HG02884 (cell line): ENCODE data around the gene DEDD.

Source experiments
- ATAC-seq: cut with Tn5 transposase; IDR thresholded peaks from one replicate; pipeline ENCODE4 v1.9.1; 2021; ENCODE audit warnings: mild to moderate bottlenecking, moderate library complexity; ENCODE audit not compliant: unreplicated experiment

The DEDD gene

DNA sequence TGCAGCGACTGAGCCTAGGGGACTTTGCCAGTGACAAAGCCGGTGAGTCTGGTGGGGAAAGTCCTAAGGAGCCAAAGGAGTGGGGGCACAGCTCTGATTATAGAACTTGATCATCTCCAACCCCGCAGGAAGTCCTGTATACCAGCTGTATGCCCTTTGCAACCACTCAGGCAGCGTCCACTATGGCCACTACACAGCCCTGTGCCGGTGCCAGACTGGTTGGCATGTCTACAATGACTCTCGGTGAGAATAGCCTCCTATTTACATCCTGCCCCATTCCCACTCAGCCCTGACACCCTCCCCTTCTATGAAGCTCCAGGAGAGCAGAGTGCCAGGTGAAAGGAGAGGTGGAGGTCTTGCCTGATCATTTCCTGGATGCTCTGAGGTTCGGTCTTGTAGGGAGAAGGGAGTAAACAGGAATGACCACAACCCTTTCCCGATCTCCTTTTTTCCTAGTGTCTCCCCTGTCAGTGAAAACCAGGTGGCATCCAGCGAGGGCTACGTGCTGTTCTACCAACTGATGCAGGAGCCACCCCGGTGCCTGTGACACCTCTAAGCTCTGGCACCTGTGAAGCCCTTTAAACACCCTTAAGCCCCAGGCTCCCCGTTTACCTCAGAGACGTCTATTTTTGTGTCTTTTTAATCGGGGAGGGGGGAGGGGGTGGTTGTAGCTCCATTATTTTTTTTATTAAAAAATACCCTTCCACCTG is 32.6 kb upstream of the DEDD start:
- ATAC-seq: no peak

GRCh38 chr1:161163793-161164192 is 31.3 kb upstream of the DEDD start:
- no peak for ATAC-seq

GRCh38 chr1:161162806-161163205 is 30.3 kb upstream of the DEDD start:
- ATAC-seq: no peak

GRCh38 chr1:161162052-161162451 is 29.6 kb upstream of the DEDD start:
- no peak for ATAC-seq

DNA sequence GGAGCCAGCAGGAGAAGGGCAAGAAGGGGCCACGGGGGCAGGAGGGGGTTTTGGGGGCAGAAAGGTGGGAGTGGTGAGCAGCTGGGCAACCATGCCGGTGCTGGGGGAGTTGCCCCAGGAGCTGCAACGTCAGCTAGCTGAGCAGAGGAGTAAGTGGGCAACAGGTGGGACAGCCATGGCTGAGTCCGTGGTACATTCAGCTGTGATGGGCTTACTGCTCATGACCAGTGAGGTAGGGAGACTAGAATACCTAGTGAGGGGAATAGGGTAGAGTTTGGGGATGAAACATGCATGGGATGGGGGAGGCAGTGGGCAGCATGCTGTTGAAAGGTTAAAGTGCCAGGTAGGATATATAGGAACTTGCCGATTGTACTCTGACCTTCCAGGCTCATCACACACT is 29.2 kb upstream of the DEDD start:
- ATAC-seq: no peak

DNA sequence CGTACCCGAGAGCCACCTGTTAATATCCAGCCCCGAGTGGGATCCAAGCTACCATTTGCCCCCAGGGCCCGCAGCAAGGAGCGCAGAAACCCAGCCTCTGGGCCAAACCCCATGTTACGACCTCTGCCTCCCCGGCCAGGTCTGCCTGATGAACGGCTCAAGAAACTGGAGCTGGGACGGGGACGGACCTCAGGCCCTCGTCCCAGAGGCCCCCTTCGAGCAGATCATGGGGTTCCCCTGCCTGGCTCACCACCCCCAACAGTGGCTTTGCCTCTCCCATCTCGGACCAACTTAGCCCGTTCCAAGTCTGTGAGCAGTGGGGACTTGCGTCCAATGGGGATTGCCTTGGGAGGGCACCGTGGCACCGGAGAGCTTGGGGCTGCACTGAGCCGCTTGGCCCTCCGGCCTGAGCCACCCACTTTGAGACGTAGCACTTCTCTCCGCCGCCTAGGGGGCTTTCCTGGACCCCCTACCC is 28.2 kb upstream of the DEDD start:
- no peak for ATAC-seq

DNA sequence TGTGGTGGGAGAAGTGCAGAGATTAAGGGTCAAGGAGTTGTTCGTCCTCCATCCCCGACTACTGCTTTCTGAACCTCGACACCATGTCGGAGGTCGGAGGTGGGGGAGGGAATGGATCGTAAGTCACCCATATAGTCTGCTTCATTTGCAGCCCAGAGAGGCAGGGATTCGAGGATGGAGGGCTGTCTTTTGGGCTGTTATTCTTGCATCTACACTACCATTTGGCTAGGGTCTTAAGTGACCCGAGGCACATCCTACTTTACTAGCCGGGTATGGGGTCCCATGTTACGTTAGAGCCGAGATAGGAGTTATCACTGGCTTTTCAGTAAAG is 27.4 kb upstream of the DEDD start:
- no peak for ATAC-seq

- peak; percentile 92 for ATAC-seq
These were observed 26.8 kb upstream of the DEDD start, which contains the start of gene USP21 for GRCh38 chr1:161159087-161159912. Gene USP21 (plus strand): TSS chr1:161159500. CDS start chr1:161160641, 1,141 bp downstream.

GRCh38 chr1:161158316-161159010 is 26.0 kb upstream of the DEDD start:
- no peak for ATAC-seq

- no peak for ATAC-seq
These were observed 25.4 kb upstream of the DEDD start for GRCh38 chr1:161157867-161158266.

DNA sequence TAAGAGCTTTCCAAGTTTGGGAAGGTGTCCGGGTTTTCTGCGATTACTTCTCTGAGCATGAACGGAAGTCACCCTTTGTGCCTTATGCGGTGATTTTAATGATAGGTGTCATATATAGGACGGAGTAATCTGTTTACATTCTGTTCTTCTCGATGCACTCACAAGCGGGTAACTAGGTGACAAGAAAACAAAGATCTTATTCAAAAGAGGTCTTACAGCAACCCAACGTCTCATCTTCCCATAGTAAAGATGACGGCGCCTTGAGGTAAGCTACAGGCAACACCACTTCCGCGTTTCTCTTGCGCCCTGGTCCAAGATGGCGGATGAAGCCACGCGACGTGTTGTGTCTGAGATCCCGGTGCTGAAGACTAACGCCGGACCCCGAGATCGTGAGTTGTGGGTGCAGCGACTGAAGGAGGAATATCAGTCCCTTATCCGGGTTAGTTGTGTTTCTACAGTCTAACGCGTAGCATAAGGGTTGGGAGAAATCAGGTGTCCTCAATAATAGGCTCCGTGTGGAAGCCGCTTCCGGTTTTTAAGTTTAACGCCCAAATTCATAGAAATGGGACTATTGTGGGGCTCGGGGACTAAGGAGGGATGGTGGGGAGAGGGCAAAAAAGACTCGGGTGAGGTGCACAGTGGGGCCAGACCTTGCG is 21.3 kb upstream of the DEDD start, which contains the start of gene UFC1:
Gene UFC1, plus strand, starts transcription at position 297 of the 656 bp plus-strand sequence. Its CDS starts 20 bp downstream, at position 317.
- ATAC-seq: peak; percentile 80

DNA sequence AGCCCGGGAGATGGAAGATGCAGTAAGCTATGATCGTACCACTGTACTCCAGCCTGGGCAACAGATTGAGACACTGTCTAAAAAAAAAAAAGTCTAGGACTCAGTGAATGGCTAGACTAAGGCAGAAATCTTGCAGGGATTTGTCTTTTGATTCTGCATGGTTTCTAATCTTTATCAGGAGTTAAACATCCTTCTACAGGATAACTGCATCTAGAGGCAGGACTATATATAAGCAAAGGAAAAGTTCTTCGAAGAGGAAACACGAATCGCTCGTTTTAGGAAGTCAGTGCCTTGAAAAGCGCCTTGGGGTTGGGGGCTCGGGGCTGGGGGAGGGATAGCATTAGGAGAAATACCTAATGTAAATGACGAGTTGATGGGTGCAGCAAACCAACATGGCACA is 20.7 kb upstream of the DEDD start:
- ATAC-seq: no peak

- ATAC-seq: no peak
These were observed 13.4 kb upstream of the DEDD start for GRCh38 chr1:161145832-161146231.

DNA sequence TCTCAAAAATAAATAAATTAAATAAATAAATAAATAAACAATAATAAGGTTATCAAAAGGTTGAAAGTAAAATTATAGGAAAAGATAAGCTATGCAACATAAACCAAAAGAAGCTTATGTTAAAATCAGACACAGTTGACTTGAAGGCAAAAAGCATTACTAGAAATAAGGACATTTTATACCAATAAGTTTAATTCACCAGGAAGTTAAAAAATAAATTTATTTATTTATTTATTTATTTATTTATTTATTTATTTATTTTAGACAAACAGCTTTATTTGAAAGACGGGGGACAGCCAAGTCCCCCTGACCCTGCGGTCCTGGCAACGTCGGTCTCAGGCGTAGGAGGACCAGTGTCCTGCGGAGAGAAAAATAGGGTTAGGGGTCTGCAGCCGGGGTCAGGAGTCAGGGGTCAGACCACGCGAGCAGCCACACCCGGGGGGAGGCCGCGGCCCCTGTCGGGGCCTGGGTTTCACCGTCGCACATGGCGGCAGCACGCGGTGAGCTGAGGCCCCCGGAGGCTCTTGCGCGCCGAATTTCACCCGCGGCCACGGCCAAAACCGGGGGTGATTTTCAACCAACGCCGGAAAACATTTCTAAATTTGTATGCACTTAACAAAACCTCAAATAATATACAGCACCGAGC is 8.4 kb upstream of the DEDD start:
- ATAC-seq: no peak

DNA sequence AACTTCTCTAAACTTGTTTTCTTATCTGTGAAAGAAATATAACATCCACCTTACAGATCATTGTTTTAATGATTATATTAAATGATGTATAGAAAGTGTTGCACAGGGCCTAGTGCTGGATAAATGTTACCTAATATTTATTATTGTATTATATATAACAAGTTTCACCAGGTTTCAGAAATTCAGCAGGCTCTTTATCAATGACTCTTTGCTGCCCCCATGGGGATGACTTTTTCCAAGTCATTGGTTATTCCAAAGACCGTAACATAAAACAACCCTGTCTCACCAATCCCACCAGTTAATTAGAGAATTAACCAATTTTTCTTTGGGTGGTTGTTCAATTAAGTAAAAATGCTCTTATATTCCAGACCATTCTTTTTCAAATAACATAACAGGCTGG is 7.3 kb upstream of the DEDD start:
- no peak for ATAC-seq

DNA sequence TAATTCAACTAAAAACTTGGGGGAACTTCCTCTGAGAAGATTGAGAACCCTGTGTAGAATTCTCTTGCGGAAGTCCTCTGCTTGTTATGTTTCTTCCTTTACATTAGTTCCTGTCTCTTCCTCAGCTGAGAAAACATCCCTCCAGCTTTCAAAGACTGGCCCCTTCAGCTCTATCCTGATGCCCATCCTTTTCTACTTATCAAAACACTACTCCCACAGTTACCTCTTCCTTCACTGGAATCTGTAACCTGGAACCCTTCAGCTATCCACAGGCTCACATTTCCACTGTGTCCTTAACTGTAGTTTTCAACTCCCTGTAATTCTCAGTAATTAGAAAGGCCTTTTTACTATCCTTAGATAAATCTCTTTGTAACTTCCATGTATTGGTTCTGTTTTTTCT is 6.0 kb upstream of the DEDD start:
- ATAC-seq: no peak

DNA sequence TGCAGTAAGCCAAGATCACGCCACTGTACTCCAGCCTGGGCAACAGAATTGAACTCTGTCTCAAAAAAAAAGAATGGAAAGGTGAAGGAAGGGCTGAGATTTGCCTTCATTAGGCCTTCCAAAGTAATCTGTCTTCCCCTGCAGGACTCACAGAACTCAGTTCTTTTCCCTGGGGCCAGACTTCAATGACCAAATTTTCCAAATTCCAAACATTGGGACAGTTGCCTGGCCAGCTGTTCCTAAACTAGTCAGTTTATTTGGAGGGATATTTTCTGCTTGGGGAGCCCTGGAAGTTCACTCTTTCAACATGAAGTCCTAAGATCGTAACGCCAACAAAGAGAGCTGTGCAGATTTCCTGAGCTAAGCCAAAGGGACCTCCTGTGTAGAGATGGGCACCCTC is 5.4 kb upstream of the DEDD start:
- ATAC-seq: no peak

DNA sequence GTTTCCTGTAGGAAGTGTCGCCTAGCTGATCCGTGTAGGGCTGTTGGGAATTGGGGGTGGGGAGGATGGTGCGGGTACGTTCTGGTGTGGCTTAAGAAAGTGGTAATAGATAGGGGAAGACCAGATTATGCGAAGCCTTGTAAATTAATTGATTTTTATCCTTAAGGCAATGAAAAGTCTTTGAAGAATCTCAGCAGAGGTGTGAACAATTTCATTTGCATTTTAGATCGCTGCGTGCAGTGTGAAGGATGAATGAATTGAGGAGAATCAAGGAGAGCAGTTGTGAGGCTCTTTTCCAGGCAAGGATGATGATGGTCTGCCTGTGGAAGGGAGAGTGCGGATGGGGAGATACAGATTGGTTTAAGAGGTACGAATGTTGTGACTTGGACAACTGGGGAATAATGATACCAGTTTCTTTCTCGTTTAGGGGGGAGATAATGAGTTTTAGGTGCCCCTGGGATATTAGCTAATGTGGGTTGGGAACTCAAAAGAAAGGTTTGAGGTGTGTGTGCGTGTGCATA is 813 bp upstream of the DEDD start:
- ATAC-seq: peak; percentile 9

- ATAC-seq: no peak
These were observed 701 bp downstream of the DEDD start for GRCh38 chr1:161131523-161132409.
